HG03280 (cell line): ENCODE results near the gene CLIC6.
A peak's percentile ranks its signal among the peaks of the same experiment; 100 is the strongest.

ENCODE experiments used
- ATAC-seq: cut with Tn5 transposase; IDR thresholded peaks from one replicate; pipeline ENCODE4 v1.9.1; 2021; ENCODE audit warnings: mild to moderate bottlenecking, moderate library complexity; ENCODE audit not compliant: unreplicated experiment

The CLIC6 gene

DNA sequence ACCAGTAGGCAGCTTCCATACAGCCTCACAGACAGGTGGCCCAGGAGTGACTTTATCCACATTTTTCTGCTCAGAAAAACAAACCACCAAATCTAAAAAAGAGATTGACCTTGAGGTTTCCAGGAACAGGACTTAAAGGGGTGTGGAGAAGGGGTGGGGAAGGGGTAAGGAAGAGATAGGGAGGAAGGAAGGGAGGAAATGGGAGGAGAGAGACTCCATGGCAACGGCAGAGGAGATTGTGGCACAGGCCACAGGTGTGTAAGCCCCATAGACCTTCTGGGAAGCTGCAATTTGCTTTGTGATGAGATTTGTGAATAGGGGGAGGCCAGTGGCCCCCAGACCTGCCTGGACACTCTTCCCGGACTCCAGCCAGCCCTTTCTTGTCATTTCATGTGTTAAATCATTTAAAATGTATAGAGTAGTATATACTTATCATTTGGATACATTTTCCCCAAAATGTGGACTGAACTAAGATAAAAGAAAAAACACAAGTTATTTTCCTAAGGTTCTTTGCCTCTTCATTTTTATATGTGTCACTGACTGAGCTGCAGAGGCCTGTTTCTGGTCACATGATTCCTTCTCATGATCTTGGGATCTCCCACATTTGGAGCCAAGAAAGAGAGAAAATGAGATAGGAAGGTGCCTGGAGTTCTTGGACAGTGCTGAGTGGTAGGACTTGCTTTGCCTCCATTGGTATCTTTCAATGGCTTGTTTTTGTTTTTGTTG, 55.5 kb downstream of the CLIC6 start:
- no peak for ATAC-seq

DNA sequence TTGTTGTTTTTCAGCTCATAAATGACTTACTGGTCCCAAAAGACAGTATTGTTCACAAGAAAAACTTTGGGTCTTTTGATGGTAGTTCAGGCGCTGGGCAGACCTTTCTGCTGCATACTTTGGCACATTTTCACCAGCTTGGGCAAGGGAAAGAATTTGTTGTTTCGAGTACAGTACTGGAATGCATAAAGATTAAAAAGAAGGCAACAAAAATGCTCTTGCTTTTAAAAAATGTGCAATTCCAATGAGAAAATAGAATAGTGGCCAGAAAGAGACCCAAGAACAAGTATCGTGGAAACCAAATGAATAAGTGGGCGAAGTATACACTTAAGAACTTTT, 56.0 kb downstream of the CLIC6 start:
- ATAC-seq = no peak

DNA sequence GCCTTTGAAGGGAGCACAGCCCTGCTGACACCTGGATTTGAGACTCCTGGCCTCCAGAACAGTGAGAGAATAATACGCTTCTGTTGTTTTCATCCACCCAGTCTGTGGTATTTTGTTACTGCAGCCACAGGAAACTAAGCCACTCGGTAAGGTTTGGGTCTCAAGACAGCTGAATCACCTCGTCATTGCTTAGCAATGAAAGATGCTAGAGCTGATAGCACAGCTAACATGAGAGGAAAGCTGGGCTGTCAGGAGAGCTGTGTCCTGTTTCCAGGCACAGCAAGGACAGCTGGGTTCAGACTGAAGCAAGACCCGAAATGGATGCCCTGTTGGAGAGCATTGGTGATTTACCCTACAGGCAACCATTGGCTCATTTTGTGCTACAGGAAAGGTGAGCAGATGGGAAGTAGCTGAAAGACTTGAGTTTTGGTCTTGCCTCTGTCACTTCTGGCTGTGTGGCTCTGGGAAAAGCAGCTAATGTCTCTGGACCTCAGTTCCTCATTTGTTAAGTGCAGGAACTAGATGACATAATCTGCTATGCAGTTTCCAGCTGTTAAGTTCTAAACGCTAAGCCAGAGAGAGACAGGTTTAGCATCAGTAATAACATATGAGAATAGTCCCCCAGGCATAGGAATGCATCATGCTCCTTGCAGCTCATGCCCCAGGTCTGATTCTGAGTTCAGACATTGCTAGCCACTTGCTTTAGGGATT, 58.0 kb downstream of the CLIC6 start:
- no peak for ATAC-seq

GRCh38 chr21:34728479-34728878, 59.7 kb downstream of the CLIC6 start:
- no peak for ATAC-seq

DNA sequence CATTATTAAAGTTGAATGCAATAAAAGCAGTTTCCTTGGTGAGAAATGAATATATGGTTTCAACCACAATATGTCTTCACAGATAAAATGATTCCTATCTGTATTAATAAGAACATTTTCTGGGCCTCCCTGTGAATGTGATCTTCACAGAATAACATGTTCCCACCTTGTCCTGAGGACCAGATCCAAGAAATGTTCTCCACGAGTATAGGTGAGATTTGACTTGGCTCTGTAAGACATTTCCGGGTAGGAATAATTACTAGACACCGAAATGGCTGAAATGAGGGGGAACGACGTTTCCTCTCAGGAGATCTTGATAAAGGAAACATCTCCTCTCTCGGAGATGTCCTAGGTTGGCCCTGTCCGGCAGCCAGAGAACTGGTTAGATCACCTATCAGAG, 61.4 kb downstream of the CLIC6 start:
- no peak for ATAC-seq

- ATAC-seq = no peak
These were observed 62.1 kb downstream of the CLIC6 start for GRCh38 chr21:34730756-34731445.

- ATAC-seq = no peak
These were observed 63.6 kb downstream of the CLIC6 start for GRCh38 chr21:34732388-34732821.

DNA sequence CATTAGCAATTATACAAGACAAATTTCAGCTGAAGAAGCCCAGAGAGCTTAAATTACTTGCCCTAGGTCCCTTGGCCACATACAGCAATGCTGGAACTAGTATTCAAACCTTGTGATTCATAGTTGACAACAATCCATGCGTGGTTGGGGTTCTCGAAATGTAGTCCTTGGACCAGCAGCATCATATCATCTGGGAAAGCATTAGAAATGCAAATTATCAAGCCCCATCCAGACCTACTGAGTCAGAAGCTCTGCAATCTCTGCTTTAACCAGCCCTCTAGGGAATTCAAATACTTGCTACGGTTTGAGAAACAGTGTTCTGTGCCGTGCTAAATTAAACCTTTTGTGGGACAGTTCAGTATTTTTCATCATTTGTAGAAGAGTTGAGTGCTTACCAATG, 65.1 kb downstream of the CLIC6 start:
- ATAC-seq = no peak

DNA sequence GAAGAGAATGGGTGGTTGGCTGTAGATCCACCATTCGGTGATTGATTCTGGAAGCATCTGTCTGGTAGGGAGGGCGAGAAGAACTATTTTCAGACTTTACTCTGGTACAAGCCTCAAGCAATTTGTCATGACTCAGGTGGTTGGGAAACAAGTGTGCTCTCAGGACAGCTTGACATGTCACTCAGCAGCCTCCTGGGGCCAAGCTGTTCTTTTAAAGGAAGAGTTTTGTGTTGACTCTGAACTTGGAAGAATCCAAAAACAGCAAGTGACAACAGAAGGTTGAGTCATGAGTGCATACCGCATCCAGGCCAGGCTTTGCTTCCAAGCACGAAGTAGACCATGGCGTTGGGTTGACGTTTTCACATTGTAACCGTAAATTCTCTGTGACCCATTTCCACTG, 65.9 kb downstream of the CLIC6 start:
- no peak for ATAC-seq

GRCh38 chr21:34736116-34736874, 67.5 kb downstream of the CLIC6 start:
- no peak for ATAC-seq

- ATAC-seq = no peak
These were observed 68.3 kb downstream of the CLIC6 start for GRCh38 chr21:34737115-34737514.

DNA sequence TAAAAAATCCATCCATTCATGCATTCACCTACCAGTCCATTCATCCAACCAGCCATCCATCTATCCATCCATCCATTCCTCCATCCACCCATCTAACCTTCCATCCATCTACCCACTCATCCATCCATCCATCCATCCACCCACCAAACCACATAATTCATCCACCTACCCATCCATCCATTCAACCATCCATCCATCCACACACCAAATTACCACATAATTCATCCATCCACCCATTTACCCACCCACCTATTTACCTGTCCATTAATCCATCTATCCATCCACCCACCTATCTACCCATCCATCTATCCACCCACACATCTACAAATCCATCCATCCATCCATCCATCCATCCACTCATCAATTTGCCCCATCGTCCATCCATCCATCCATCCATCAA, 71.4 kb downstream of the CLIC6 start:
- ATAC-seq = no peak

- no peak for ATAC-seq
These were observed 74.5 kb downstream of the CLIC6 start for GRCh38 chr21:34743285-34743684.

DNA sequence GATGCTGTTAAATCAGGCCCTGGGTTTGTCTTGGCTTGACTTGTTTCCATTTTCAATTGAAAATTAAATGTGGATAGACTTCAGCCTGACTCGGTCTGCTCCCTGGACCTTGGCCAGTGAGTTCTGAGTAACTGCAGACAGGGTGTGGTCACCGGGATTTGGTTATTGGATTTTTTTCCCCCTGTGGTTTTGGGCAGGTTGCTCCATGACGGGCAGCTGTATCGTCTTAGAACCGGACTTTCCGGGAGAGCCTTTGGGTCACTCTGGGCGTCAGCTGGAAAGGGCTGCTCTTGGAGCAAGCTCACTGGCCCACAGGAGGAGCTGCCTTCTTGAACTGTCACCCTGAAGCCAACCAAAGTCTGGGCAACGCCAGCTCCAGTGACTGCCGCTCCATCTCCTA, 75.0 kb downstream of the CLIC6 start:
- ATAC-seq = no peak

DNA sequence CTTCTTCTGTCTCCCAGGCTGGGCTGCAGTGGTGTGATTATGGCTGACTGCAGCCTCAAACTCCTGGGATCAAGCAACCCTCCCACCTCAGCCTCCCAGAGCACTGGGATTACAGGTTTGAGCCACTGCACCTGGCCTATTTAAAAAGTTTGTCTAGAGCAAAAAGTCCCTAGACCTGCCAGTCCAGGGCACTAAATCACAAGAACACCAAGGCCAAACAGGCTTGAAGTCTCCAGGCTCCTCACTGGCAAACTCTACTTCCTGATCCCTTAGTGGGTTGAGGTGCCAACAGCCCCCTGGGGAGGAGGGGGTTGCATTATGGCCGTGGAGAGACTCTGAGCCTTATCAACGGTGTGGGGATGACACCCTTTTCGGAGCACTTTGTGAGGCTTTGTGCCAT, 76.0 kb downstream of the CLIC6 start:
- no peak for ATAC-seq

- ATAC-seq = peak; percentile 83
These were observed 76.9 kb downstream of the CLIC6 start for GRCh38 chr21:34745557-34746255.

DNA sequence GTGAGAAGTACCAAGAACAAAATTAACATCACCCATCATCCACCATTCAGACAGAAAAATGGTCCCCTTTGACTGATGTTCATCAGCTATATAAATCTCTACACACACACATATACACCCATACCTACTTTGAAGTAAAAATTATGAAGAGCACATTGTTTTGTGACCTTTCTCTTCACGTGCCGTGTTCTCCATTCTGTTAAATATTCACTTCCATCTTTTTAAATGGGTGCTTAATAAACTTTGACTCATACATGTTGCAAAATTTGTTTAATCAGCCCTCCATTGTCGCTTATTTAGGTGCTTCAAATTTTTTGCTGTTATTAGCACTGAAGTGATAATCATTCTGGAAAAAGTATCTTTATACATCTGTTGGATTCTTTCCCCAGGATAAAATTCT, 80.1 kb downstream of the CLIC6 start:
- ATAC-seq = no peak

GRCh38 chr21:34754690-34755647, 86.2 kb downstream of the CLIC6 start:
- ATAC-seq = no peak

- no peak for ATAC-seq
These were observed 93.0 kb downstream of the CLIC6 start for GRCh38 chr21:34761758-34762330.
